Measurements from ENCODE around the gene EXD3. TPM values are rescaled to one million over a fixed set of nuclear protein-coding genes. Genes with fewer than 3 reads are reported as not detected.
"Not testable (repeated sequence)": the region's sequence is repeated elsewhere in the genome, so short reads cannot be mapped to it uniquely, and the experiment has no call there.

EXD3 gene
- total and polyA plus RNA-seq, 2 of the 13 experiments (the other 11 are each of a cell fraction or from before 2014, with no cell fraction given), result 2.7 to 4.8 TPM

- WGBS (ENCODE audit: low lambda C conversion rate), result 88% methylated on average over 6 of the region's 7 CpGs
- peaks cover 34% of the 10 kb centered on the region for H3K4me1 ChIP-seq (ENCODE audit: insufficient read depth, low read length)
- no peak overlapping the region for H3K4me3 ChIP-seq (replicated peaks in 1 of 3; ENCODE audit: insufficient read depth in 1 of 3, low read depth in 2 of 3, low read length in 3 of 3)
- no peak for FAIRE-seq
- BruUV-seq (replicated peaks), result no TSS peak
- H2AFZ ChIP-seq (ENCODE audit: low read length), result no peak overlapping the region
- in situ Hi-C loops (cut with HindIII; ENCODE audit: extremely low pct_ligation_motif_present, low pct_unique_long_range_greater_than_20kb) (no loop called here), intact Hi-C loops (cut with micrococcal nuclease; ENCODE audit: unreplicated experiment) (no loop called here)
- H3K27me3 ChIP-seq (ENCODE audit: control insufficient read depth in 1 of 2, insufficient read depth in 2 of 2, low read length in 2 of 2), result peaks cover 0 to 10% of the 10 kb centered on the region in 2 experiments; a peak in 3 of 5 replicates
- no peak for TF ChIP-seq PHB2 (IDR thresholded peaks at IDR 0.05; ENCODE audit: partially characterized antibody)
- 0 out of 2 replicates have a peak, but pooled peaks have one; percentile 22 for TF ChIP-seq ZC3H13 (CRISPR knock-in tag; IDR thresholded peaks at IDR 0.05)
- H3K4me2 ChIP-seq (ENCODE audit: low read depth, low read length), result no peak overlapping the region
- no peak for DNase-seq (ENCODE audit: low spot score)
- no peaks in the 10 kb centered on the region for H3K36me3 ChIP-seq (replicated peaks in 1 of 2; ENCODE audit: control insufficient read depth in 1 of 2, insufficient read depth in 2 of 2, low read length in 2 of 2)
- 0 out of 2 replicates have a peak, but pooled peaks cover 2% of the 10 kb centered on the region for H3K9me3 ChIP-seq (ENCODE audit: low read length)
- H3K79me2 ChIP-seq (ENCODE audit: insufficient read depth, low read length), result no peaks in the 10 kb centered on the region
- H3K9ac ChIP-seq (ENCODE audit: insufficient read depth, low read depth, low read length), result no peak overlapping the region
- ChIA-PET CTCF (ENCODE audit: low intra/inter-chr PET ratio, low total read pairs) (no interaction called here), POLR2A (no interaction called here)
- no peak for ATAC-seq
- no peaks in the 10 kb centered on the region for H4K20me1 ChIP-seq (ENCODE audit: insufficient read depth, low read length)
- no peak overlapping the region for H3K27ac ChIP-seq (ENCODE audit: extremely low read length, insufficient read depth, low read length)
Observed at GRCh38 chr9:137467896-137468295, 44.9 kb upstream of the EXD3 start.

DNA sequence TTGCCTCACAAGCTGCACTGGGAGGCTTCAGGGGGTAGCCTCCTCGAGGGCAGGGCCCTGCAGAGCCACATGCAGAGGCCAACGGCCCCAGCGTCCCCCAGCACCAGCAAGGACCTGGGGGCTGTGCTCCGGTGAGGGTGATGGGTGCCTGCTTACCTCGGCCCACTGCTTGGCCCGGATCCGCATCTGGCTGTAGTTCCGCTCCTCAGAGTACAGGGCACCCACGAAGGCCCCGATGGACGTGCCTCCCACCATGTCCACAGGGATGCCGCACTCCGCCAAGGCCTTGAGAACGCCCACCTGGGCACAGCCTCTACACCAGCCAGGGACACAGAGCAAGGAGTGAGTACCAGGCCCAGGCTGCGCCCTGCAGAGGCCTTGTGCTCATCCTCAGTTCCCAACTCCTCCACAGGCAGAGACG, 44.2 kb upstream of the EXD3 start:
- no peaks in the 10 kb centered on the region for H3K79me2 ChIP-seq (ENCODE audit: insufficient read depth, low read length)
- no peak overlapping the region for H3K27ac ChIP-seq (ENCODE audit: extremely low read length, insufficient read depth, low read length)
- POLR2A ChIA-PET, result no interaction called here
- in situ Hi-C loops (cut with HindIII; ENCODE audit: extremely low pct_ligation_motif_present, low pct_unique_long_range_greater_than_20kb), result no loop called here
- FAIRE-seq (no peak), ATAC-seq (no peak), DNase-seq (ENCODE audit: low spot score) (no peak)
- no peak overlapping the region for H3K4me2 ChIP-seq (ENCODE audit: low read depth, low read length)
- CTCF ChIA-PET (ENCODE audit: low intra/inter-chr PET ratio, low total read pairs), result no interaction called here
- 88% methylated on average over 12 of the region's 16 CpGs for WGBS (ENCODE audit: low lambda C conversion rate)
- no peaks in the 10 kb centered on the region for H3K9me3 ChIP-seq (ENCODE audit: low read length)
- no peak overlapping the region for H3K4me3 ChIP-seq (replicated peaks in 1 of 3; ENCODE audit: insufficient read depth in 1 of 3, low read depth in 2 of 3, low read length in 3 of 3)
- H4K20me1 ChIP-seq (ENCODE audit: insufficient read depth, low read length), result no peaks in the 10 kb centered on the region
- peaks cover 41% of the 10 kb centered on the region for H3K4me1 ChIP-seq (ENCODE audit: insufficient read depth, low read length)
- intact Hi-C loops (cut with micrococcal nuclease; ENCODE audit: unreplicated experiment), result no loop called here
- BruUV-seq (replicated peaks), result no TSS peak
- TF ChIP-seq, protein P1, sequence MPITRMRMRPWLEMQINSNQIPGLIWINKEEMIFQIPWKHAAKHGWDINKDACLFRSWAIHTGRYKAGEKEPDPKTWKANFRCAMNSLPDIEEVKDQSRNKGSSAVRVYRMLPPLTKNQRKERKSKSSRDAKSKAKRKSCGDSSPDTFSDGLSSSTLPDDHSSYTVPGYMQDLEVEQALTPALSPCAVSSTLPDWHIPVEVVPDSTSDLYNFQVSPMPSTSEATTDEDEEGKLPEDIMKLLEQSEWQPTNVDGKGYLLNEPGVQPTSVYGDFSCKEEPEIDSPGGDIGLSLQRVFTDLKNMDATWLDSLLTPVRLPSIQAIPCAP (CRISPR knock-in tag; IDR thresholded peaks at IDR 0.05; ENCODE audit: low read depth), result no peak
- TF ChIP-seq ZNF816 (CRISPR knock-in tag; IDR thresholded peaks at IDR 0.05; ENCODE audit: borderline replicate concordance) (no peak), CENPT (CRISPR knock-in tag; IDR thresholded peaks at IDR 0.05; ENCODE audit: low read depth) (no peak), POLR2AphosphoS5 (IDR thresholded peaks at IDR 0.05; ENCODE audit: low read depth, low read length) (peak; percentile 2; the same call in 1 of the 2 replicates), ZC3H13 (CRISPR knock-in tag; IDR thresholded peaks at IDR 0.05) (peak; percentile 79), LBX2 (CRISPR knock-in tag; IDR thresholded peaks at IDR 0.05; ENCODE audit: borderline replicate concordance) (0 out of 2 replicates have a peak, but pooled peaks have one; percentile 52)
- TF ChIP-seq, protein P2, sequence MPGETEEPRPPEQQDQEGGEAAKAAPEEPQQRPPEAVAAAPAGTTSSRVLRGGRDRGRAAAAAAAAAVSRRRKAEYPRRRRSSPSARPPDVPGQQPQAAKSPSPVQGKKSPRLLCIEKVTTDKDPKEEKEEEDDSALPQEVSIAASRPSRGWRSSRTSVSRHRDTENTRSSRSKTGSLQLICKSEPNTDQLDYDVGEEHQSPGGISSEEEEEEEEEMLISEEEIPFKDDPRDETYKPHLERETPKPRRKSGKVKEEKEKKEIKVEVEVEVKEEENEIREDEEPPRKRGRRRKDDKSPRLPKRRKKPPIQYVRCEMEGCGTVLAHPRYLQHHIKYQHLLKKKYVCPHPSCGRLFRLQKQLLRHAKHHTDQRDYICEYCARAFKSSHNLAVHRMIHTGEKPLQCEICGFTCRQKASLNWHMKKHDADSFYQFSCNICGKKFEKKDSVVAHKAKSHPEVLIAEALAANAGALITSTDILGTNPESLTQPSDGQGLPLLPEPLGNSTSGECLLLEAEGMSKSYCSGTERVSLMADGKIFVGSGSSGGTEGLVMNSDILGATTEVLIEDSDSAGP (CRISPR knock-in tag; IDR thresholded peaks at IDR 0.05; ENCODE audit: borderline replicate concordance), result no peak
- peaks cover 0 to 10% of the 10 kb centered on the region in 2 experiments; a peak in 3 of 5 replicates for H3K27me3 ChIP-seq (ENCODE audit: control insufficient read depth in 1 of 2, insufficient read depth in 2 of 2, low read length in 2 of 2)
- H3K9ac ChIP-seq (ENCODE audit: insufficient read depth, low read depth, low read length), result no peak overlapping the region
- no peak overlapping the region for H2AFZ ChIP-seq (ENCODE audit: low read length)
- no peaks in the 10 kb centered on the region for H3K36me3 ChIP-seq (replicated peaks in 1 of 2; ENCODE audit: control insufficient read depth in 1 of 2, insufficient read depth in 2 of 2, low read length in 2 of 2)

- H2AFZ ChIP-seq (ENCODE audit: low read length); POLR2A ChIA-PET; H3K27ac ChIP-seq (ENCODE audit: extremely low read length, insufficient read depth, low read length); H3K4me2 ChIP-seq (ENCODE audit: low read depth, low read length); H4K20me1 ChIP-seq (ENCODE audit: insufficient read depth, low read length); H3K36me3 ChIP-seq (replicated peaks in 1 of 2; ENCODE audit: control insufficient read depth in 1 of 2, insufficient read depth in 2 of 2, low read length in 2 of 2); BruUV-seq (replicated peaks); DNase-seq (ENCODE audit: low spot score); in situ Hi-C loops (cut with HindIII; ENCODE audit: extremely low pct_ligation_motif_present, low pct_unique_long_range_greater_than_20kb); intact Hi-C loops (cut with micrococcal nuclease; ENCODE audit: unreplicated experiment); H3K27me3 ChIP-seq (ENCODE audit: control insufficient read depth in 1 of 2, insufficient read depth in 2 of 2, low read length in 2 of 2); H3K9me3 ChIP-seq (ENCODE audit: low read length); H3K9ac ChIP-seq (ENCODE audit: insufficient read depth, low read depth, low read length); FAIRE-seq; CTCF ChIA-PET (ENCODE audit: low intra/inter-chr PET ratio, low total read pairs); H3K79me2 ChIP-seq (ENCODE audit: insufficient read depth, low read length); ATAC-seq; H3K4me3 ChIP-seq (replicated peaks in 1 of 3; ENCODE audit: insufficient read depth in 1 of 3, low read depth in 2 of 3, low read length in 3 of 3): not testable (repeated sequence)
- peaks cover 45% of the 10 kb centered on the region for H3K4me1 ChIP-seq (ENCODE audit: insufficient read depth, low read length)
- 76% methylated on average over 35 of the region's 35 CpGs for WGBS (ENCODE audit: low lambda C conversion rate)
Observed at GRCh38 chr9:137466389-137467085, 43.6 kb upstream of the EXD3 start.
